Tibial artery (tissue), 4 donors: ENCODE results near the gene IKZF3.

Experiments
- DNase-seq, 2 donors: peaks; one replicate each; pipeline ENCODE4 v3.0.0-alpha.2; 2019
- H3K27ac ChIP-seq, 2 donors: fragments of 200-600 bp; sonication (generic) in 1 of 2; 1 replicate in 1 of 2; 2 replicates in 1 of 2; pipeline ENCODE4 v1.5.1; 2018 to 2019; ENCODE audit warnings: mild to moderate bottlenecking in 1 of 2
- H3K27me3 ChIP-seq, 2 donors: fragments of 200-600 bp; sonication (generic) in 1 of 2; one replicate each; pipeline versions ENCODE4 v1.5.1 to v1.6.0; 2016 to 2019
- H3K36me3 ChIP-seq, 3 donors: fragments of 200-600 bp; sonication (generic) in 2 of 3; one replicate each; pipeline ENCODE4 v1.5.1; 2016 to 2019; ENCODE audit warnings: mild to moderate bottlenecking in 2 of 3
- H3K4me1 ChIP-seq, 4 donors: fragments of 200-600 bp; sonication (generic) in 2 of 4; 1 replicate in 3 of 4; 2 replicates in 1 of 4; pipeline ENCODE4 v1.5.1; 2016 to 2019
- H3K4me3 ChIP-seq, 2 donors: fragments of 200-600 bp; sonication (generic) in 1 of 2; 1 replicate in 1 of 2; 2 replicates in 1 of 2; pipeline ENCODE4 v1.5.1; 2018 to 2019; ENCODE audit warnings: mild to moderate bottlenecking in 2 of 2
- H3K9me3 ChIP-seq, 3 donors: fragments of 200-600 bp; sonication (generic) in 1 of 3; one replicate each; pipeline ENCODE4 v1.5.1; 2016 to 2019
- CTCF ChIP-seq, 2 experiments: fragments of 200-600 bp in 1 of 2; fragments of 450-650 bp in 1 of 2; IDR thresholded peaks; one replicate each; pipeline ENCODE4 v1.5.1; 2017 to 2019; ENCODE audit warnings: antibody characterized with exemption in 2 of 2, mild to moderate bottlenecking in 1 of 2, moderate library complexity in 1 of 2
- intact Hi-C: fragments of 100-400 bp; cut with DNase I; formaldehyde crosslinking; loops from one replicate; pipeline ENCODE4 v1.15.0; 2023; ENCODE audit warnings: low total_unique reads

IKZF3 gene

GRCh38 chr17:39838057-39838456 is 26.1 kb downstream of the IKZF3 start:
- peaks cover 0 to 39% (median 31%) of the 10 kb centered on the region in 3 donors for H3K9me3 ChIP-seq
- peaks cover 0 to 44% of the 10 kb centered on the region in 2 donors for H3K27me3 ChIP-seq
- no peak for DNase-seq
- no peak overlapping the region for H3K27ac ChIP-seq
- H3K36me3 ChIP-seq = no peaks in the 10 kb centered on the region
- intact Hi-C loops = no loop called here
- TF ChIP-seq CTCF (IDR thresholded peaks at IDR 0.05) = no peak
- no peaks in the 10 kb centered on the region for H3K4me1 ChIP-seq
- no peak overlapping the region for H3K4me3 ChIP-seq

DNA sequence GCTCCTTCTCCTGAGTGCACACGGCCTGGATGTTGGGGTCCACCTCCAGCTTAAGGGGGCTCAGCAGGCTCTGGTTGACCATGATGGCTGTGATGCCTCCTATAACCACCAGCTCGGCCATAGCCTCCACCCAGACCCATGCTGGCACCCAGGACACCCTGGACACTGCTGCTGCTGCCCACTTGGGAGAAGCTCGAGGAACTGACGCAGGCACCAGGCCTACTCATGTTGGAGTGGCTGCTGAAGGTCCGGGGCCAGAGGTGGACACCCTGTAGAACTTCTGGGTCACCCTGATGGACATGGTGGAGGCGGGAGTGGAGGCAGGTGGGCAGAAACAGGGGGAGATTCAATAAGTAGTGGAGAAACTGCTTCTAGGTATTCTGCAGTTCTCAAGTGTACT is 28.0 kb downstream of the IKZF3 start:
- no peaks in the 10 kb centered on the region for H3K36me3 ChIP-seq
- intact Hi-C loops = no loop called here
- no peak overlapping the region for H3K27ac ChIP-seq
- peaks cover 0 to 39% (median 31%) of the 10 kb centered on the region in 3 donors for H3K9me3 ChIP-seq
- DNase-seq = no peak
- no peak for TF ChIP-seq CTCF (IDR thresholded peaks at IDR 0.05)
- H3K27me3 ChIP-seq = peaks cover 0 to 33% of the 10 kb centered on the region in 2 donors
- H3K4me1 ChIP-seq = no peaks in the 10 kb centered on the region
- no peak overlapping the region for H3K4me3 ChIP-seq

GRCh38 chr17:39835038-39835786 is 28.9 kb downstream of the IKZF3 start:
- Histone ChIP-seq H3K36me3 (no peaks in the 10 kb centered on the region), H3K4me3 (no peak overlapping the region), H3K27me3 (peaks cover 0 to 25% of the 10 kb centered on the region in 2 donors), H3K4me1 (no peaks in the 10 kb centered on the region), H3K9me3 (peaks cover 0 to 39% (median 31%) of the 10 kb centered on the region in 3 donors), H3K27ac (no peak overlapping the region)
- no peak for TF ChIP-seq CTCF (IDR thresholded peaks at IDR 0.05)
- DNase-seq = no peak
- intact Hi-C loops = no loop called here

DNA sequence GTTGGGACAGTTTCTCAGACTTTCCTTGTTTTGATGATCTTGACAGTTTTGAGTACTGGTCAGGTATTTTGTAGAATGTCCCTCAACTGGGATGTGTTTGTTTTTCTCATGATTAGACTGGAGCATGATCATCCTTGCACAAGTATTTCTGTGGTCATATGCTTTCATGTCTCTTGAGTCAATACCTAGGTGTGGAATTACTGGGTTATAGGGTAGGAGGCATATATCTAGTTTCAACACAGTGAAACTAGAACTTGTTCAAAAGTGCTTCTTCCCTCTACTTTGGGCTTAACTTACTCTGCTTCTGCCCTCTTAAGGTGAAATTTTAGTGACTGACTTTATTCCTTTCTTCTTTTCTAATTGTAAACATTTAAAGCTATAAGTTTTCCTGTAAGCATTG is 30.1 kb downstream of the IKZF3 start:
- no peaks in the 10 kb centered on the region for H3K36me3 ChIP-seq

DNA sequence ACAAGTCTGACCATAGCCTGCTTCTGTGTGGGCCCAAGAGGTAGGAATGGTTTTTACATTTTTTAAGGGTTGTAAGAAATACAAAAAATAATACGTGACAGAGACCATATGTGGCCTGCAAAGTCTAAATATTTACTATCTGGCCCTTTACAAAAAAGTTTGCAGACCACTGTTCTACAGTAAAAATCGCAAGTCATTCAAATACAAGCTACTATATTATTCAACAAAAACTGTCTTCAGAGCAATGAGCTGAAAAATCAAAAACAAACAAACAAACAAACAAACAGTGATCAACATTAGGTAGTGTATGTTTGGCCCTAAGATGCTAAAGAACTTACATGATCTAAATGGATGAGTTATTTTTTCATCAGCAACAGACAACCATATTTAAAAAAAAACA is 32.5 kb downstream of the IKZF3 start:
- Histone ChIP-seq H3K4me3 (no peak overlapping the region), H3K4me1 (no peaks in the 10 kb centered on the region), H3K9me3 (peaks cover 0 to 16% (median 15%) of the 10 kb centered on the region in 3 donors), H3K27ac (no peak overlapping the region), H3K36me3 (no peaks in the 10 kb centered on the region), H3K27me3 (peaks cover 0 to 20% of the 10 kb centered on the region in 2 donors)
- no peak for TF ChIP-seq CTCF (IDR thresholded peaks at IDR 0.05)
- no peak for DNase-seq
- intact Hi-C loops = no loop called here

More for the DNA sequence above, 30.1 kb downstream of the IKZF3 start:
- H3K4me3 ChIP-seq = no peak overlapping the region
- no peak overlapping the region for H3K27ac ChIP-seq
- H3K4me1 ChIP-seq = no peaks in the 10 kb centered on the region
- peaks cover 0 to 38% (median 31%) of the 10 kb centered on the region in 3 donors for H3K9me3 ChIP-seq
- TF ChIP-seq CTCF (IDR thresholded peaks at IDR 0.05) = no peak
- no peak for DNase-seq
- intact Hi-C loops = no loop called here
- H3K27me3 ChIP-seq = peaks cover 0 to 22% of the 10 kb centered on the region in 2 donors
